A549 (cell line): Measurements from ENCODE around the gene C5AR2. TPM values are rescaled to one million over a fixed set of nuclear protein-coding genes. Genes with fewer than 3 reads are reported as not detected.

Experiments used
- ATAC-seq, 2 experiments: fragments of 200-7000 bp in 1 of 2; fragments of >200 bp in 1 of 2; cut with Nextera tagmentation in 1 of 2; cut with Tn5 transposase in 1 of 2; 3 replicates each; pipeline versions ENCODE4 v1.8.0 to v1.9.1; 2018 to 2020; ENCODE audit warnings: mild to moderate bottlenecking in 1 of 2, moderate library complexity in 1 of 2
- CTCF ChIA-PET: fragments of 300-600 bp; sonication (Branson Sonifier 250); formaldehyde crosslinking; extraction: SDS; loops from one replicate; lab custom pipeline; 2021; ENCODE audit warnings: antibody characterized with exemption, inconsistent platforms; lab: Yijun Ruan, JAX
- POLR2A ChIA-PET: fragments of 350-600 bp; formaldehyde crosslinking; extraction: SDS; loops from one replicate; lab custom pipeline; 2021; ENCODE audit warnings: antibody characterized with exemption, inconsistent platforms; lab: Yijun Ruan, JAX
- DNase-seq, 2 experiments: peaks; one replicate each; pipeline versions ENCODE4 v3.0.0 to v3.0.0-alpha.2; 2011 to 2016; ENCODE audit warnings: low read depth in 1 of 2, low spot score in 1 of 2
- FAIRE-seq: peaks from 2 replicates; lab custom pipeline; 2011; peaks lifted over from hg19 to GRCh38; lab: Jason Lieb, UNC
- H3K27ac ChIP-seq, 2 experiments: fragments of >200 bp; sonication (Bioruptor Twin); formaldehyde crosslinking; 3 replicates each; pipeline ENCODE4 v1.5.1; 2016 to 2017
- H3K4me1 ChIP-seq: fragments of >200 bp; sonication (Bioruptor Twin); formaldehyde crosslinking; 3 replicates; pipeline ENCODE4 v1.6.1; 2016
- H3K4me2 ChIP-seq: fragments of >200 bp; sonication (Bioruptor Twin); formaldehyde crosslinking; 3 replicates; pipeline ENCODE4 v1.6.1; 2016
- H3K4me3 ChIP-seq: fragments of >200 bp; sonication (Bioruptor Twin); formaldehyde crosslinking; 3 replicates; pipeline ENCODE4 v1.5.1; 2016
- H3K9me3 ChIP-seq: fragments of >200 bp; sonication (Bioruptor Twin); formaldehyde crosslinking; 3 replicates; pipeline ENCODE4 v1.6.1; 2016
- BCL3 ChIP-seq: fragments of >200 bp; sonication (Bioruptor Twin); formaldehyde crosslinking; IDR thresholded peaks from 3 replicates; pipeline ENCODE4 v1.6.1; 2016
- CEBPB ChIP-seq, 2 experiments: fragments of >200 bp in 1 of 2; sonication (Bioruptor Twin) in 1 of 2; formaldehyde crosslinking in 1 of 2; IDR thresholded peaks; 2 replicates each; pipeline ENCODE4 v1.6.1; 2012 to 2016
- EHMT2 ChIP-seq: fragments of 200-600 bp; sonication (generic); IDR thresholded peaks from 2 replicates; pipeline ENCODE4 v1.6.1; 2016; ENCODE audit warnings: antibody characterized with exemption, low read depth, mild to moderate bottlenecking, moderate library complexity
- FOSB ChIP-seq: fragments of 250-450 bp; sonication (Bioruptor Pico); IDR thresholded peaks from 2 replicates; pipeline ENCODE4 v1.5.0; 2020; ENCODE audit warnings: mild to moderate bottlenecking, moderate library complexity
- FOSL2 ChIP-seq, 2 experiments: fragments of 450-650 bp in 1 of 2; fragments of >200 bp in 1 of 2; sonication (Bioruptor Twin) in 1 of 2; formaldehyde crosslinking; IDR thresholded peaks; 2 replicates each; pipeline versions ENCODE4 v1.5.0 to v1.6.1; 2016 to 2020; ENCODE audit warnings: mild to moderate bottlenecking in 1 of 2, moderate library complexity in 1 of 2
- FOXS1 ChIP-seq: fragments of 250-450 bp; sonication (Bioruptor Pico); IDR thresholded peaks from 2 replicates; pipeline ENCODE4 v1.5.0; 2020; ENCODE audit warnings: mild to moderate bottlenecking, moderate library complexity
- HDAC2 ChIP-seq: fragments of 200-600 bp; sonication (generic); IDR thresholded peaks from 2 replicates; pipeline ENCODE4 v1.6.1; 2016
- JUN ChIP-seq, 2 experiments: fragments of >200 bp; sonication (Bioruptor Twin); formaldehyde crosslinking; IDR thresholded peaks; 2 replicates in 1 of 2; 3 replicates in 1 of 2; pipeline ENCODE4 v1.6.1; 2016 to 2017
- NFE2L2 ChIP-seq: fragments of 150-350 bp; conservative IDR thresholded peaks from 2 replicates; pipeline ENCODE4 v1.6.1; 2014; ENCODE audit warnings: low read length
- NR3C1 ChIP-seq: fragments of >200 bp; sonication (Bioruptor Twin); formaldehyde crosslinking; IDR thresholded peaks from 3 replicates; pipeline ENCODE4 v1.6.1; 2017
- PHF8 ChIP-seq: fragments of 200-600 bp; sonication (generic); IDR thresholded peaks from 2 replicates; pipeline ENCODE4 v1.6.1; 2016; ENCODE audit warnings: low read depth, mild to moderate bottlenecking, antibody characterized with exemption, moderate library complexity, borderline replicate concordance
- POLR2AphosphoS2 ChIP-seq: conservative IDR thresholded peaks from 2 replicates; pipeline ENCODE4 v1.6.1; 2012; ENCODE audit warnings: low read length, improper control_type of control experiment, inconsistent platforms
- REST ChIP-seq: fragments of 200-600 bp; sonication (generic); IDR thresholded peaks from 2 replicates; pipeline ENCODE4 v1.6.1; 2016; ENCODE audit warnings: antibody characterized with exemption, mild to moderate bottlenecking, moderate library complexity
- RFX5 ChIP-seq: fragments of 450-650 bp; IDR thresholded peaks from 2 replicates; pipeline ENCODE4 v1.7.1; 2014; ENCODE audit warnings: antibody characterized with exemption, mild to moderate bottlenecking, moderate library complexity
- TFCP2L1 ChIP-seq: fragments of 250-450 bp; sonication (Bioruptor Pico); IDR thresholded peaks from 2 replicates; pipeline ENCODE4 v1.5.0; 2021; ENCODE audit warnings: mild to moderate bottlenecking
- TP53 ChIP-seq: fragments of 250-450 bp; sonication (Bioruptor Pico); IDR thresholded peaks from 2 replicates; pipeline ENCODE4 v1.5.0; 2021; ENCODE audit warnings: mild to moderate bottlenecking, moderate library complexity
- ZC3H11A ChIP-seq: fragments of 450-650 bp; IDR thresholded peaks from 2 replicates; pipeline ENCODE4 v1.6.1; 2014; ENCODE audit warnings: antibody characterized with exemption, mild to moderate bottlenecking
- ZFP36 ChIP-seq: fragments of 450-650 bp; IDR thresholded peaks from 2 replicates; pipeline ENCODE4 v1.6.1; 2014; ENCODE audit warnings: borderline replicate concordance; ENCODE audit not compliant: partially characterized antibody
- ZNF302 ChIP-seq: fragments of 250-450 bp; sonication (Bioruptor Pico); IDR thresholded peaks from 2 replicates; pipeline ENCODE4 v1.9.0; 2021; ENCODE audit warnings: inconsistent platforms, mild to moderate bottlenecking, moderate library complexity
- WGBS: methylation state at CpG from one replicate; pipeline ENCODE4 v1.1.6; 2017; ENCODE audit errors: missing lambda C conversion rate; 5-methylcytosine and 5-hydroxymethylcytosine counted together
- polyA plus RNA-seq, 4 experiments: library from polyadenylated mRNA; depleted of rRNA in 3 of 4; stranded (reverse); fragments of >200 nt; fragmentation: RNase III in 1 of 4; extraction: RNeasy Plus Mini Kit Qiagen cat#74134 plus additional on column Dnase treatment in 1 of 4; gene quantifications; 2 replicates in 3 of 4; 3 replicates in 1 of 4; pipeline ENCODE4 v1.2.3, GENCODE V29; 2011 to 2017
- TF ChIP-seq, protein P1 (sequence below): fragments of 450-650 bp; IDR thresholded peaks from 2 replicates; pipeline ENCODE4 v1.6.1; 2014; ENCODE audit warnings: antibody characterized with exemption

C5AR2 gene
- polyA plus RNA-seq, 2 of the 4 experiments (the other 2 are of a cell fraction) = 0.25 to 0.28 TPM

GRCh38 chr19:47350630-47351029 lies 18.7 kb downstream of the C5AR2 start:
- no peak for TF ChIP-seq NR3C1
- no peak for TF ChIP-seq REST
- TF ChIP-seq FOSL2 (IDR thresholded peaks at IDR 0.05) = no peak
- peak; percentile 21; the same call in 1 of the 2 replicates for TF ChIP-seq FOSL2 (CRISPR knock-in tag; IDR thresholded peaks at IDR 0.05)
- no peak for TF ChIP-seq PHF8
- TF ChIP-seq CEBPB (IDR thresholded peaks at IDR 0.05) = no peak
- no peak for TF ChIP-seq ZFP36
- TF ChIP-seq FOSB = no peak
- no peak for TF ChIP-seq NFE2L2
- no peak for TF ChIP-seq BCL3
- TF ChIP-seq POLR2AphosphoS2 = no peak
- no peak for TF ChIP-seq ZNF302 (CRISPR knock-in tag)
- TF ChIP-seq JUN (IDR thresholded peaks at IDR 0.05) = 0 out of 5 replicates have a peak, but pooled peaks of 1 of the 2 experiments have one; percentile 10
- no peak for TF ChIP-seq EHMT2
- no peak for TF ChIP-seq HDAC2
- no peak for TF ChIP-seq FOXS1 (CRISPR knock-in tag)
- TF ChIP-seq TP53 (CRISPR knock-in tag) = no peak
- no peaks in the 10 kb centered on the region for H3K9me3 ChIP-seq
- ATAC-seq (no peak), FAIRE-seq (no peak), DNase-seq (no peak)
- ChIA-PET POLR2A (no interaction called here), CTCF (interaction anchor here (0.6 to 7.0 kb wide), 11 partner anchors 11 to 349 kb away, joined by 3 to 117 read pairs (median 32); partner anchors contain the start of gene C5AR2)
- H3K27ac ChIP-seq = no peak overlapping the region
- 0 out of 3 replicates have a peak overlapping the region, but pooled peaks have one; percentile 74 for H3K4me3 ChIP-seq
- H3K4me1 ChIP-seq = peaks cover 22% of the 10 kb centered on the region
- H3K4me2 ChIP-seq = peak overlapping the region; percentile 74
- WGBS = 85% methylated on average over 6 of the region's 6 CpGs

DNA sequence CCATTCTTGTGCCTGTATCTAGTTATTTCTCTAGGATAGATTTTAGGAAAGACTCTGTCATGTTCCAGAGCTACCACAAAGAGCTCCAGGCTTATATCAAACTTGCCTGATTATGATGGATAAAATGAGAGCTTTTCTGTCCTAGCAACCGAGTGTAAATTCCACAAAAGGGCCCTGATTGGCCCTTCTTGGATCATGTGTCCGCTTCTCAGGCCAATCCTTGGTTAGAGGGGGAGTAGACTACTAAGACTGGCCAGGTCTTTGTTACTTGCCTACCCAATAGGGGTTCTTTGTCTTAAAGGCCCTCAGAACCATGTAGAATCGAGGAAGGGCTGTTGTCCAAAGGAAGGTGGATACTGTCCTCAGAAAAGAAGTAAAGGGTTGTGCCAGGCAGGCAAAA lies 19.6 kb downstream of the C5AR2 start:
- H3K27ac ChIP-seq = no peak overlapping the region
- TF ChIP-seq RFX5 (peak; percentile 97), POLR2AphosphoS2 (no peak), TFCP2L1 (CRISPR knock-in tag) (no peak), ZC3H11A (no peak), CEBPB (IDR thresholded peaks at IDR 0.05) (no peak)
- TF ChIP-seq, protein P1, sequence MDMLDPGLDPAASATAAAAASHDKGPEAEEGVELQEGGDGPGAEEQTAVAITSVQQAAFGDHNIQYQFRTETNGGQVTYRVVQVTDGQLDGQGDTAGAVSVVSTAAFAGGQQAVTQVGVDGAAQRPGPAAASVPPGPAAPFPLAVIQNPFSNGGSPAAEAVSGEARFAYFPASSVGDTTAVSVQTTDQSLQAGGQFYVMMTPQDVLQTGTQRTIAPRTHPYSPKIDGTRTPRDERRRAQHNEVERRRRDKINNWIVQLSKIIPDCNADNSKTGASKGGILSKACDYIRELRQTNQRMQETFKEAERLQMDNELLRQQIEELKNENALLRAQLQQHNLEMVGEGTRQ = peak; percentile 83
- POLR2A ChIA-PET = no interaction called here
- H3K4me3 ChIP-seq = no peak overlapping the region
- WGBS = 76% methylated on average over 3 of the region's 3 CpGs
- CTCF ChIA-PET = interaction anchor here (0.6 to 7.0 kb wide), 6 partner anchors 9 to 58 kb away, joined by 3 to 117 read pairs (median 3); no protein-coding TSS in a partner anchor
- no peak for FAIRE-seq
- DNase-seq = peak; percentile 60 to 74
- peak overlapping the region; percentile 74 for H3K4me2 ChIP-seq
- no peaks in the 10 kb centered on the region for H3K9me3 ChIP-seq
- peaks cover 22% of the 10 kb centered on the region for H3K4me1 ChIP-seq
- peak in 1 of 2 experiments; percentile 67; a peak in 3 of 6 replicates for ATAC-seq
